HL-60 (cell line): Measurements from ENCODE around the gene BAZ1B.
"Not testable (repeated sequence)": the region's sequence is repeated elsewhere in the genome, so short reads cannot be mapped to it uniquely, and the experiment has no call there.

ENCODE experiments used
- DNase-seq, 2 experiments: peaks; one replicate each; pipeline ENCODE4 v3.0.0-alpha.2; 2010 to 2020; ENCODE audit warnings: low read depth in 1 of 2, low spot score in 1 of 2
- H3K27ac ChIP-seq: fragments of 250-450 bp; sonication (Bioruptor Pico); replicated peaks from 2 replicates; pipeline ENCODE4 v1.5.1; 2020; ENCODE audit warnings: mild to moderate bottlenecking, moderate library complexity
- H3K27me3 ChIP-seq: fragments of 250-450 bp; sonication (Bioruptor Pico); 2 replicates; pipeline ENCODE4 v1.5.1; 2021; ENCODE audit warnings: mild to moderate bottlenecking, moderate library complexity; ENCODE audit not compliant: insufficient read depth, poor library complexity, severe bottlenecking
- H3K4me3 ChIP-seq: replicated peaks from 2 replicates; pipeline ENCODE4 v1.5.1; 2011; ENCODE audit warnings: mild to moderate bottlenecking, control low read depth, low read length; ENCODE audit not compliant: insufficient read depth
- GABPA ChIP-seq: IDR thresholded peaks from 2 replicates; pipeline ENCODE4 v1.6.1; 2012; ENCODE audit warnings: low read depth
- POLR2AphosphoS5 ChIP-seq: IDR thresholded peaks from 2 replicates; pipeline ENCODE4 v1.6.1; 2012; ENCODE audit warnings: low read depth
- SPI1 ChIP-seq: IDR thresholded peaks from 2 replicates; pipeline ENCODE4 v1.6.1; 2012; ENCODE audit warnings: low read depth, mild to moderate bottlenecking, borderline replicate concordance
- TF ChIP-seq, protein P1 (sequence below): IDR thresholded peaks from 2 replicates; pipeline ENCODE4 v1.6.1; 2012; ENCODE audit warnings: low read depth; ENCODE audit not compliant: insufficient replicate concordance
- TF ChIP-seq, protein P2 (sequence below): IDR thresholded peaks from one replicate; pipeline ENCODE4 v1.5.1; 2011; ENCODE audit warnings: low read length, control low read depth, inconsistent platforms; ENCODE audit not compliant: insufficient read depth

BAZ1B gene

DNA sequence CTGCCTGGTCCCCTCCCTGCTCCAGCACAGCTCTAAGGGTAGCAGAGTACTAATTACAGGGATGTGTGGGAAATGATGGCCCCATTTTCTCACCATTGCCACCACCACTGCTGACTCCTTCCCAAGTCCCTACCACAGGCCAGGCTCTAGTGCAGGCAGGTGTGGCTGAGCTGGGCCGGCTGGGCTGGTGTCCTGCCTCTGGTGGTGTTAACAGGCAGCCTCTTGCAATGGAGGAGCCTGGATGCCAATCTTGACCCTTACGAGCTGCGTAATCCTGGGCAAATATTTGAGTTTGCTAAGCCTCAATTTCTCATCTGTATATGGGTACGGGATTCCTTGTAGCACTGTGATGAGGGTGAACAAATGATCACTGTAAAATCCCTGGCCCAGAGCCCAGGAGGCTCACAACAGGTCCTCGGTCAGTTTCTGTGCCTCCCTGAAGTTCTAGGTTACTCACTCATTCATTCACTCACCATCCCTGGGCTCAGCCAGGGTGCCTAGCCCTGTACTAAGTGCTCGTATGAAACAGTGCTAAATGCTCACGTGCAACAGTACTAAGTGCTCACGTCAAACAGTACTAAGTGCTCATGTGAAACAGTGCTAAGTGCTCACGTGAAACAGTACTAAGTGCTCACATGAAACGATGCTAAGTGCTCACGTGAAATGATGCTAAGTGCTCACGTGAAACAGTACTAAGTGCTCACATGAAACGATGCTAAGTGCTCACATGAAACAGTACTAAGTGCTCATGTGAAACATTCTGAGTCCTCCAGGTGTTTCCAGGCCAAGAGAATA, 90.9 kb downstream of the BAZ1B start:
- TF ChIP-seq, protein P1, sequence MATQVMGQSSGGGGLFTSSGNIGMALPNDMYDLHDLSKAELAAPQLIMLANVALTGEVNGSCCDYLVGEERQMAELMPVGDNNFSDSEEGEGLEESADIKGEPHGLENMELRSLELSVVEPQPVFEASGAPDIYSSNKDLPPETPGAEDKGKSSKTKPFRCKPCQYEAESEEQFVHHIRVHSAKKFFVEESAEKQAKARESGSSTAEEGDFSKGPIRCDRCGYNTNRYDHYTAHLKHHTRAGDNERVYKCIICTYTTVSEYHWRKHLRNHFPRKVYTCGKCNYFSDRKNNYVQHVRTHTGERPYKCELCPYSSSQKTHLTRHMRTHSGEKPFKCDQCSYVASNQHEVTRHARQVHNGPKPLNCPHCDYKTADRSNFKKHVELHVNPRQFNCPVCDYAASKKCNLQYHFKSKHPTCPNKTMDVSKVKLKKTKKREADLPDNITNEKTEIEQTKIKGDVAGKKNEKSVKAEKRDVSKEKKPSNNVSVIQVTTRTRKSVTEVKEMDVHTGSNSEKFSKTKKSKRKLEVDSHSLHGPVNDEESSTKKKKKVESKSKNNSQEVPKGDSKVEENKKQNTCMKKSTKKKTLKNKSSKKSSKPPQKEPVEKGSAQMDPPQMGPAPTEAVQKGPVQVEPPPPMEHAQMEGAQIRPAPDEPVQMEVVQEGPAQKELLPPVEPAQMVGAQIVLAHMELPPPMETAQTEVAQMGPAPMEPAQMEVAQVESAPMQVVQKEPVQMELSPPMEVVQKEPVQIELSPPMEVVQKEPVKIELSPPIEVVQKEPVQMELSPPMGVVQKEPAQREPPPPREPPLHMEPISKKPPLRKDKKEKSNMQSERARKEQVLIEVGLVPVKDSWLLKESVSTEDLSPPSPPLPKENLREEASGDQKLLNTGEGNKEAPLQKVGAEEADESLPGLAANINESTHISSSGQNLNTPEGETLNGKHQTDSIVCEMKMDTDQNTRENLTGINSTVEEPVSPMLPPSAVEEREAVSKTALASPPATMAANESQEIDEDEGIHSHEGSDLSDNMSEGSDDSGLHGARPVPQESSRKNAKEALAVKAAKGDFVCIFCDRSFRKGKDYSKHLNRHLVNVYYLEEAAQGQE, result no peak
- TF ChIP-seq POLR2AphosphoS5 (no peak), GABPA (no peak), SPI1 (no peak)
- TF ChIP-seq, protein P2, sequence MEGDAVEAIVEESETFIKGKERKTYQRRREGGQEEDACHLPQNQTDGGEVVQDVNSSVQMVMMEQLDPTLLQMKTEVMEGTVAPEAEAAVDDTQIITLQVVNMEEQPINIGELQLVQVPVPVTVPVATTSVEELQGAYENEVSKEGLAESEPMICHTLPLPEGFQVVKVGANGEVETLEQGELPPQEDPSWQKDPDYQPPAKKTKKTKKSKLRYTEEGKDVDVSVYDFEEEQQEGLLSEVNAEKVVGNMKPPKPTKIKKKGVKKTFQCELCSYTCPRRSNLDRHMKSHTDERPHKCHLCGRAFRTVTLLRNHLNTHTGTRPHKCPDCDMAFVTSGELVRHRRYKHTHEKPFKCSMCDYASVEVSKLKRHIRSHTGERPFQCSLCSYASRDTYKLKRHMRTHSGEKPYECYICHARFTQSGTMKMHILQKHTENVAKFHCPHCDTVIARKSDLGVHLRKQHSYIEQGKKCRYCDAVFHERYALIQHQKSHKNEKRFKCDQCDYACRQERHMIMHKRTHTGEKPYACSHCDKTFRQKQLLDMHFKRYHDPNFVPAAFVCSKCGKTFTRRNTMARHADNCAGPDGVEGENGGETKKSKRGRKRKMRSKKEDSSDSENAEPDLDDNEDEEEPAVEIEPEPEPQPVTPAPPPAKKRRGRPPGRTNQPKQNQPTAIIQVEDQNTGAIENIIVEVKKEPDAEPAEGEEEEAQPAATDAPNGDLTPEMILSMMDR, result no peak
- no peak overlapping the region for H3K27ac ChIP-seq
- H3K27me3 ChIP-seq, result no peaks in the 10 kb centered on the region
- no peak overlapping the region for H3K4me3 ChIP-seq
- DNase-seq, result no peak

DNA sequence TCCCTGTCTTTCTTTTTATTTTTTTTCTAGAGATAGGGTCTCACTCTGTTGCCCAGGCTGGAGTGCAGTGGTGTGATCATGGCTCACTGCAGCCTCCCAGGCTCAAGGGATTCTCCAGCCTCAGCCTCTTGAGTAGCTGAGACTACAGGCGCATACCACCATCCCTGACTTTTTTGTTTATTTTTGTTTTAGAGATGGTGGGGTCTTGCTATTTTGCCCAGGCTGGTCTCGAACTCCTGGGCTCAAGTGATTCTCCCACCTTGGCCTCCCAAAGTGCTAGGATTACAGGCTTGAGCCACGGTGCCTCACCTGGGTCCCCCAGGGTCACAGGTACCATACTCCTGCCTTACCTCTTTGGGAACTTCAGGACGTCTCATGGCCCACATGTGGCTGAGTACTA, 91.6 kb downstream of the BAZ1B start:
- H3K27me3 ChIP-seq, H3K4me3 ChIP-seq, H3K27ac ChIP-seq, DNase-seq: not testable (repeated sequence)

DNA sequence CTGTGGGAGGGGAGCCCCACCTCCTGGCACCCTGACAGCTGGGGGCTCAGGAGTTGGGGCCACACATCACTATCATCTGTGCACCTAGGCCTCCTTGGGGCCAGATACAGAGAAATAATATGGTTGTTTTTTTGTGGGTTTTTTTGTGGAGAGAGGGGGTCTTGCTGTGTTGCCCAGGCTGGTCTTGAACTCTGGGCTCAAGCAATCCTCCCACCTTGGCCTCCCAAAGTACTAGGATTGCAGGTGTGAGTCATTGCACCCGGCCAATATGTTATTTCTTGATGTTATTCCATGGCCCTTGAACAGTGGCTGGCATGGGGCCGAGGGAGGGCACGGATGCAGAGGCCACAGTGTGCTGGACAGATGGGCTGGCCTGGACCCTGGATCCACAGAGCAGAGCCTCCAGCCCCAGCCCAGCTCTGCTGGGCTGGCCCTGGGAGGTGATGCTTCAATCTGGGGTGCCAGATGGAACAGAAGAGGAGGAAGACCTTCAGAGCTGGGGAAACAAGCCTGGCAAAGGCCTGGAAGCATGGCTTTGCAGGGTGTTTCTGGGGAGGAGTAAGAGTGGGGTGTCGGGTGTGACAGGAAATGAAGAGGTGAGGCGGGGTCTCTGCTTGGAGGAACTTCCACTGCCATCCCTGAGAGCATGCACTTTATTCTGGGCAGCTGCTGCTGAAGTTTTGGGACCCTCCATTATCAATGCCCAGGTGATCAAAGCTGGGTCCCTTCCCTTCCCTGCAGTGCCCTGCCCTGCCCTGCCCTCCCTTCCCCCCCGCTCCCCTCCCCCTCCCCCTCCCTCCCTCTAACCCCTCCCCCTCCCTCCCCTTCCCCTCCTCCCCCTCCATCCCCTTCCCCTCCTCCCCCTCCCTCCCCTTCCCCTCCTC, 92.2 kb downstream of the BAZ1B start:
- DNase-seq, result no peak
- TF ChIP-seq, protein P1, result no peak
- TF ChIP-seq, protein P2, result no peak
- TF ChIP-seq GABPA, result no peak
- TF ChIP-seq POLR2AphosphoS5, result no peak
- no peak for TF ChIP-seq SPI1
- no peaks in the 10 kb centered on the region for H3K27me3 ChIP-seq
- H3K4me3 ChIP-seq, result no peak overlapping the region
- H3K27ac ChIP-seq, result no peak overlapping the region

DNA sequence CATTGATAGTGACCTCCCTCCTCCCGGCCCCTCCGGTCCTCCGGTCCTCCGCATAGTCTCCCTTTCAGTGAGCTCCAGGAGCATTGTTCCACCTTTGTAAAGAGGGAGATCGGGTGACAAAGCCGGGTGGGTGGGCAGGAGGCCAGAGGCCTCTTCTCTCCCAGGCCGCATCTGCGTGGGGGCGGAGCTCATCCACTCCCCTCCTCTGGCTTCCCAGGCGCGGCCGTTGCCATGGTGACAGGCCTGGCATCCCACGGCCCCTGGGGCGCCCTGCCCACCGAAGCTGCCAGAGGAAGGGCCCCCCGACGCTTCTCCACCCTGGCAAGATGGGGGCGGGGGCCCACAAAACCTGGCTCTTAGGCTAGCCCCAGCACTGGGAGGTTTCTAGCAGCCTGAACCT, 92.9 kb downstream of the BAZ1B start:
- DNase-seq, result no peak
- H3K27ac ChIP-seq, result no peak overlapping the region
- TF ChIP-seq, protein P2, result no peak
- no peaks in the 10 kb centered on the region for H3K27me3 ChIP-seq
- no peak overlapping the region for H3K4me3 ChIP-seq
